PFSK-1 (cell line): ENCODE results near the gene TUBB4A.

Experiments
- FOXP2 ChIP-seq: optimal IDR thresholded peaks from 2 replicates; pipeline ENCODE3; 2011; ENCODE audit warnings: borderline replicate concordance, control low read depth, inconsistent platforms; ENCODE audit not compliant: insufficient read depth; ENCODE audit errors: extremely low read length, extremely low read depth
- POLR2AphosphoS5 ChIP-seq: IDR thresholded peaks from 2 replicates; pipeline ENCODE4 v1.6.1; 2012; ENCODE audit warnings: low read depth, mild to moderate bottlenecking, control low read depth, low read length, moderate library complexity
- REST ChIP-seq, 2 experiments: IDR thresholded peaks; 2 replicates each; pipeline versions ENCODE4 v1.6.1 to v1.8.0; 2011 to 2012; ENCODE audit warnings: low read depth in 2 of 2, low read length in 2 of 2, control low read depth in 1 of 2, inconsistent platforms in 1 of 2, mild to moderate bottlenecking in 1 of 2, moderate library complexity in 1 of 2; ENCODE audit not compliant: insufficient read depth in 1 of 2
- SIN3A ChIP-seq: IDR thresholded peaks from 2 replicates; pipeline ENCODE4 v1.6.1; 2012; ENCODE audit warnings: mild to moderate bottlenecking, low read length, moderate library complexity, borderline replicate concordance; ENCODE audit not compliant: insufficient read depth
- TAF1 ChIP-seq: IDR thresholded peaks from 2 replicates; pipeline ENCODE4 v1.6.1; 2012; ENCODE audit warnings: low read length, control low read depth, borderline replicate concordance; ENCODE audit not compliant: insufficient read depth

TUBB4A gene

GRCh38 chr19:6518145-6518911 is 16.2 kb upstream of the TUBB4A start:
- no peak for TF ChIP-seq SIN3A
- no peak for TF ChIP-seq POLR2AphosphoS5
- TF ChIP-seq REST (IDR thresholded peaks at IDR 0.05; ENCODE audit: insufficient read depth in 1 of 2, low read depth in 2 of 2, low read length in 2 of 2): no peak

GRCh38 chr19:6516659-6517291 is 14.7 kb upstream of the TUBB4A start:
- no peak for TF ChIP-seq SIN3A
- no peak for TF ChIP-seq TAF1
- no peak for TF ChIP-seq REST (IDR thresholded peaks at IDR 0.05; ENCODE audit: insufficient read depth in 1 of 2, low read depth in 2 of 2, low read length in 2 of 2)
- no peak for TF ChIP-seq FOXP2
- peak; percentile 22; the same call in 1 of the 2 replicates for TF ChIP-seq POLR2AphosphoS5

GRCh38 chr19:6516018-6516658 is 14.0 kb upstream of the TUBB4A start:
- TF ChIP-seq TAF1 (no peak), POLR2AphosphoS5 (peak; percentile 69), SIN3A (no peak), FOXP2 (peak; percentile 16), REST (IDR thresholded peaks at IDR 0.05; ENCODE audit: insufficient read depth in 1 of 2, low read depth in 2 of 2, low read length in 2 of 2) (no peak)

GRCh38 chr19:6514926-6515544 is 12.9 kb upstream of the TUBB4A start:
- TF ChIP-seq POLR2AphosphoS5 (no peak), SIN3A (no peak), TAF1 (no peak), FOXP2 (no peak), REST (IDR thresholded peaks at IDR 0.05; ENCODE audit: insufficient read depth in 1 of 2, low read depth in 2 of 2, low read length in 2 of 2) (no peak)
